GM19043 (cell line): ENCODE results near the gene PAFAH1B1.
"Not testable (repeated sequence)": the region's sequence is repeated elsewhere in the genome, so short reads cannot be mapped to it uniquely, and the experiment has no call there.

Experiments used
- ATAC-seq: cut with Tn5 transposase; IDR thresholded peaks from one replicate; pipeline ENCODE4 v1.9.1; 2021; ENCODE audit warnings: low read depth; ENCODE audit not compliant: unreplicated experiment

PAFAH1B1 gene

DNA sequence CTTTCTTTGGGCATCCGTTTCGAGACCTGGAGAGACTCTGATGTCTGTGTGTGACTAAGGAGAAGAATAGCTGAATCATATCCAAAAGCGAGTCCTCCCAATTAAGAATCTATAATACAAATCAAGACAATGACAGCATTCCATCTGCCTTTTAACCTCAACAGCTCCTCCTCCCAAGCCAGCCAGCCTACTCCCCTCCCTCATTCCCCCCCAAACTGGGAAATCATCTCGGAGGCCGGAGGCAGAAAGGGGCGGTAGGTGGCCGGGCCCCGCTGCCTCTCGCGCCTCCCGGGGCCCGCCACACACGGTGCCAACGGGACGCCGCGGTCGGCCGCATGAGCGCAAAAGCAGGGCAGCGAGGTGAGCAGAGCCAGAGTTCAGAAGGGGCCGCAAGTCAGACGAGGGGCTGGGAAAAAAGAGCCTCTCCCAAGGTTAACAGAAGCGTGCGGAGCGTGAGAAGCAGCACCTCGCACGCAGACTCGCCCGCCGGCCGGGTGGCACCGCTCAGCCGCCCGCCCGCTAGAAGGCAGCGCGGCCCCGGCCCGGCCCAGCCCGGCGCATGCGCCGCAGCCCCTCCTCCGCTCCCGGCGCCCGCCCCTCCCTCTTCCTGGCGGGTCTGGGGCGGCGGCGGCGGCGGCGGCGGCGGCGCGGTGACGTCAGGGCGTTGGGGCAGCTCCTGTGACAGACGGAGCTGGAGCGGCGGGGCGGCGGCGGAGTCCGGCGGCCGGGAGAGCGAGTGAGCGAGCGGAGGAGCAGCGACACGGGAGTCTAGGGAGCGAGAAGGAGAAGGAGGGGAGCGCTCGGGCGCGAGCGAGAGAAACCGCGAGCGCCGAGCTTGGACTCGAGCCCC lies at the start of gene PAFAH1B1:
TSS of gene PAFAH1B1 (plus strand) at position 684 of the 850 bp plus-strand sequence. CDS start 44,635 bp downstream, outside the sequence.
- peak; percentile 73 for ATAC-seq

DNA sequence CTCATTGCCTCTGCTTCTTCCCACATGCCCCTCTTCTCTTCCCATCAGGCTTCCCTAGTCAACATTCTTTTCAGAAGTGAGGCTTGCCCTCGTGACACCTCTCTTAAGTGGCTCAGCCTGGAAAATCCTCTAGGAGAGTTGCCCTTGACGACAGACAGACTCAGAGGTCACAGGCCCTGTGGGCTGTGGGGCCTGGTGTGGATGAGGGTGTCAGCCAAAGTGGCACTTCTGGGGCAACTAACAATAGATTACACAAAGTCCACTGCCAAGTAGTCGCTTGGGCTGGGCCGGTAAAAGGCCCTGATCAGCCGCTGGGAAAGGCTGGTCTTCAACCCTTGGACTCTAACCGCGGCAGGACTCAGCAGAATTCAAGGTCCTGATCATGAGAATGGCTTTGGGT lies 48.1 kb upstream of the PAFAH1B1 start:
- ATAC-seq, result no peak

DNA sequence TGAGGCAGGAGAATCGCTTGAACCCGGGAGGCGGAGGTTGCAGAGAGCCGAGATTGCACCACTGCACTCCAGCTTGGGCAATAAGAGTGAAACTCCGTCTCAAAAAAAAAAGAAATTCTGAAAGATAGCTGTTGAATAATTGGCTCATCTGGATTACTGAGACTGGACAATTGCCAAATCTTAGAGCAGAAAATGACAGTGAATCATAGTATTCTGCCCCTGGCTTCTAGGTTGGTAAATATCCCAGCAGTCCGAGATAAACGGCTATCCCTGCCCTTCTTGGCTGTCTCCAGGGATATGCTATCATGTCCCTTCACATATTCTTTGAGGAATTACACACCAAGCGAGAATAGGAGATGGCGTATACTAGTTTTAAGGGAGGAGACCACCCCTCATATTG lies 46.3 kb upstream of the PAFAH1B1 start:
- no peak for ATAC-seq

DNA sequence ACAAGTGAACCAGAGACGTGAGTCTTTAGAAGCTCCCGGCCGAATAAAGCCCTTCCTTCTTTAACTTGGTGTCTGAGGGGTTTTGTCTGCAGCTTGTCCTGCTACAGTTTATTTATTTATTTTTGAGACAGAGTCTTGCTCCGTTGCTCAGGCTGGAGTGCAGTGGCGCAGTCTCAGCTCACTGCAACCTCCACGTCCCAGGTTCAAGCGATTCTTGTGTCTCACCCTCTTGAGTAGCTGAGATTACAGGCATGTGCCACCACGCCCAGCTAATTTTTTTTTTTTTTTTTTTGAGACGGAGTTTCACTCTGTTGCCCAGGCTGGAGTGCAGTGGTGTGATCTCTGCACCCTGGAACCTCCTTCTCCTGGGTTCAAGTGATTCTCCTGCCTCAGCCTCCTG lies 45.4 kb upstream of the PAFAH1B1 start:
- ATAC-seq, result not testable (repeated sequence)

DNA sequence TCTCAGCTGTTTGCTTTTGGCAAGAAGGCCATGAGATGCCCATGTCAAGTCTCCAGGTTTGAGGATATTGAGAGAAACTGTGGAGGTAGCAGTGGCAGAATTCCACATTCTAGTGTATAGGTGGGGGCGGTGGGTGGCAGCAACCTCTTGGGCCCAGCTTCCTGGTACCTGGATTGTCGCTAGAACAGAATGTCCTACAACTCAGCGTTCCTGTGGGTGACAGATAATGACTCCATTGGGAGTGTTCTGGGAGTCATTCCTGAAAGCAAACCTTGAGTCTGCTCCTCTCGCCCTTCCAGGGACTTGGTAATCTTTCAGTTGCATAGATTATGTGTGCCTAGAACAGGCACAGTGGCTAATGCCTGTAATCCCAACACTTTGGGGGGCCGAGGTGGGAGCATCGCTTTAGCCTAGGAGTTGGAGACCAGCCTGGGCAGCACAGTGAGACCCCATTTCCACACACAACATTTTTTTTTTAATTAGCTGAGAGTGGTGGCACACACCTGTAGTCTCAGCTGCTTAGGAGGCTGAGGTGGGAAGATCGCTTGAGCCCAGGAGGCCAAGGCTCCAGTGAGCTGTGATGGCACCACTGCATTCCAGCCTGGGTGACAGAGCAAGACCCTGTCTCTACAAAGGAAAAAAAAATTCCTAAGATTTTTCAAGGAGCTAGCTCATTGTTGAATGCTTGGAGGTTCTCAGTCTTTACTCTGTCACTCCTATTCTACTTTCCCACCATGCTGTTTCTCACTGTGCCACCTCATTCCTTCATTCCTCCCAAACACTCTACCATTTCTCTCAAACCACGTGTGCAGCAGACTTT lies 43.9 kb upstream of the PAFAH1B1 start:
- no peak for ATAC-seq

DNA sequence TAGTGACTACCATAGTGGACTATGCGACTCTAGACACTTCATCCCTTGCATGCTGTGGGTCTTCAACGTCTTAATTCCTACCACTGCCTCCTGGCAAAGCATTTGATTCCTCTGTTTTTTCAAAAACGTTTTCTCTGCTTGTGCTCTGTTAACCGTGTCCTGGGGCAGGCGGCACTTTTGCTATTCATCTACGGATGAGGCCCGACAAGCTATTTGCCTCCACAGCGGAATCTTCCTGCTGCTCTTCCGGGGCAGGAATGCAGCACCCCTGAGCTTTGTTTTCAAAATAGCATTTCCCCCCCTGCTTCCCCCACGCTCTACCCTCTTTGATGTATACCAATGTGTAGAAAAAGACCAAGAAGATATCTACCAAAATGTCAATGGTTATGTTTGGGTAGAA lies 42.0 kb upstream of the PAFAH1B1 start:
- ATAC-seq, result no peak

DNA sequence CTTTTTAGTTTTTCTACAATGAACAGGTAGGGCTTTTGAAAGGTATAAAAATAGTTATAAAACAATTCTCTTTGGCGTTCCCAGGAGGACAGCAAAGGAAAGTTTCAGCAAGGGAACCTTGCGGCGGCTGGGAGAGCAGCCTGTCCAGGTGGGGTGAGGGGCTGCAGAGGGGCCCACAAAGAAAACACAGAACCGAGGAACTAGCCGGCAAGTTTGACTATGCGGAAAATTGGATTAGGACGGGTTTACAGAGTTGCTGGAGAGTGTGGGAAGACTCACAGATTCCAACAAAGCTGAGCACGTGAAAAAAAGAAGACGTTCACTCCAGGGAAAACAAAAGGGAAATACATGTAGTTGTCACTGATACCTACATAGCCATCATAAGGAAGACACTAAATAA lies 41.5 kb upstream of the PAFAH1B1 start:
- ATAC-seq, result no peak

DNA sequence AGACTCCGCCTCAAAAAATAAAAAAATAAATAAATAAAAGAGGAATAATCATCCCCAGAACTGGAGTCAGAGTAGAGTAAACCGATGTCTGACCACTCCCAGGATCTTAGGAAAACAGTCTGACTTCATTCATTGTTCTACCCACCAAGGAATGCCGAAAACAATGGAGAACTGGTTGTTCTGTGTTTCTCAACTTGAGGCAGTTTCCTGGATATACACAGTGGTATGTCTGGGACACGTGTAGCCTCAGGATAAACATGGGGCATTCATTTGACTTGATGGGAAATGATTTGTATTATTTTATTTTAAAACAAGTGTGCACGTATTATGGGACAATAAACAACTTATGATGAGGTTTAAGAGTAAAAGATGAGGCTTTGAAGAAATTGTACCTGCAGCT lies 32.8 kb upstream of the PAFAH1B1 start:
- no peak for ATAC-seq

DNA sequence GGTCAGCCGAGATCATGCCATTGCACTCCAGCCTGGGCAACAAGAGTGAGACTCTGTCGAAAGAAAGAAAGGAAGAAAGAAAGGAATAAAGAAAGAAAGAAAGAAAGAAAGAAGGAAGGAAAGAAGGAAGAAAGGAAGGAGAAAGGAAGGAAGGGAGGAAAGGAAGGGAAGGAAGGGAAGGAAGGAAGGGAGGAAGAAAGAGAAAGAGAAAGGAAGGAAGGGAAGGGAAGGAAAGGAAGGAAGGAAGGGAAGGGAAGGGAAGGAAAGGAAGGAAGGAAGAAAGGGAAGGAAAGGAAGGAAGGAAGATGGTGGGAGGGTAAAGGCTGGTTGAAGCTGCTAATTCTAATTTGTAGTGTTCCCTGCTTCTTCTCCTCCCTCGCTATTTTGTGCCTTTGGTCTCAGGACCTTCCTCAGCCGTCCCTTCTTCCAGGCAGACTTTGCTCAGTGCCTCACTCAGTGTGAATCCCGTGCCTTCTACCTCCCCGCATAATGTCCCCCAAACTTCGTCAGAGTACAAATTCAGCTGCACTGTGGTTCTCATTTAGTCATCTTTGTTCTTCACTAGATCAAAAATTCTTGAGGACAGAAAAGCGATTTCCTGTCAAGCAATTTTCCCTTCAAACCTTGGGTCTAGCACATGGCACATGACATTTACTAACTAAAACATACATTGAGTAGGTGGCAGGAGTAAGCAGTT lies 31.1 kb upstream of the PAFAH1B1 start:
- ATAC-seq, result no peak

DNA sequence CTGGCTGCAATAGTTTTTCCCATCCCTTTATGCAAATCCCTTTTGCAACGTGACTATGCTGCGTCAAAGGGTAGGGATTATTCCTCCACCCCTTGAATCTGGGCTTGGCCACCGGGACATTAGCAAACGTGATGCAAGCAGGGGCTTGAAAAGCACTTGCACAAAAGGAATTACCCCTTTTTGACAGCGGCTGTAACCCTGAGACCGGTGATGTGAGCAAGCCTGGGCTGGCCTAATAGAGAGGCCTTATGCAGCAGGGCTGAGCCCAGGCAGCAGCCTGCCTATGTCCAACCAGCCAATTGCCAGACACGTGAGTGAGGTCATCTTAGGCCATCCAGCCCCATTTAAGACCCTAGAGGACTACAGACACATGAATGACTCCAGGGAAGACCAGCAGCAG lies 30.4 kb upstream of the PAFAH1B1 start:
- ATAC-seq, result no peak

DNA sequence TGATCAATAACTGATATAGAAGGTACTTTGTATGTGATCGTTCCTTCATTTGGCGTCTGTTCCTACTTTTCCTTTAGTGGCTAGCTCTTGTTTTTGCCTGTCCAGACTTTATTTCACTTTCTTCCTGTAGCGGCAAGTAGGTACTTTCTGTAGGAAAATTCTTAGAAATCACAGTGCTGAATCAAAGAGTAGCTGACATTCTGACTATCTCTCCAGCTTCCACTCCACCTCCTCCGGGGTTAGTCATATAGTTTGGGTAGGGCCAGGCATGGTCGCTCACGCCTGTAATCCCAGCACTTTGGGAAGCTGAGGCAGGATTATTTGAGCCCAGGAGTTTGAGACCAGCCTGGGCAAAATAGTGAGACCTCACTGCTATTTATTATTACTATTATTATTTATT lies 29.9 kb upstream of the PAFAH1B1 start:
- ATAC-seq, result no peak

DNA sequence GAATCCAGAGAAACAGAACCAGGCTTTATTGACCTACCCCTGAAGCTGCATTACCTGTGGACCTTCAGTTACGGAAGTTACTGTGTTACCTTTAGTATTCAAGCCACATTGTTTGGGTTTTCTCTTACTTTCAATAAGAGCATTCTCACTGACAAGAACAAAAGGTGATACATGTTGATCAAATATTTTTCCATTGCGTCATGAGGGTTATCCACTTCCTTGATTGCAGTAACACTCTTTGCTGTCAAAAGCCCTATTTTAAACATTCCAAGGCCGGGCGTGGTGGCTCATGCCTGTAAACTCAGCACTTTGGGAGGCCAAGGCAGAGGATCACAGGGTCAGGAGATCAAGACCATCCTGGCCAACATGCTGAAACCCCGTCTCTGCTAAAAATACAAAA lies 28.6 kb upstream of the PAFAH1B1 start:
- no peak for ATAC-seq

DNA sequence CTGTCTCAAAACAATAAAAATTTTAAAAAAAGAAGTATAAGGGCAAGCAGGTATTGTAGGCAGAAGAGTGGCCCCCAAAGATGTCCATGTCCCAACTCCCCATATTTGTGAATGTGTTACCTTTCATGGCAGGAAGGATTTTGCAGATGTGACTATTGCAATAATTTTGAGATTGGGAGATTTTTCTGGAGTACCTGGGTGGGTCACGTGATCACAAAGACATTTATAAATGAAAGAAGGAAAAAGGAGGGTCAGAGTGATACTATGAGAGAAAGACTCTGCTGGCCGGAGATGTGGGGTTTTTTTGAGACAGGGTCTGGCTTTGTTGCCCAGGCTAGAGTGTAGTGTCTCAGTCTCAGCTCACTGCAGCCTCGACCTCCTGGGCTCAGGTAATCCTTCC lies 27.4 kb upstream of the PAFAH1B1 start:
- no peak for ATAC-seq

DNA sequence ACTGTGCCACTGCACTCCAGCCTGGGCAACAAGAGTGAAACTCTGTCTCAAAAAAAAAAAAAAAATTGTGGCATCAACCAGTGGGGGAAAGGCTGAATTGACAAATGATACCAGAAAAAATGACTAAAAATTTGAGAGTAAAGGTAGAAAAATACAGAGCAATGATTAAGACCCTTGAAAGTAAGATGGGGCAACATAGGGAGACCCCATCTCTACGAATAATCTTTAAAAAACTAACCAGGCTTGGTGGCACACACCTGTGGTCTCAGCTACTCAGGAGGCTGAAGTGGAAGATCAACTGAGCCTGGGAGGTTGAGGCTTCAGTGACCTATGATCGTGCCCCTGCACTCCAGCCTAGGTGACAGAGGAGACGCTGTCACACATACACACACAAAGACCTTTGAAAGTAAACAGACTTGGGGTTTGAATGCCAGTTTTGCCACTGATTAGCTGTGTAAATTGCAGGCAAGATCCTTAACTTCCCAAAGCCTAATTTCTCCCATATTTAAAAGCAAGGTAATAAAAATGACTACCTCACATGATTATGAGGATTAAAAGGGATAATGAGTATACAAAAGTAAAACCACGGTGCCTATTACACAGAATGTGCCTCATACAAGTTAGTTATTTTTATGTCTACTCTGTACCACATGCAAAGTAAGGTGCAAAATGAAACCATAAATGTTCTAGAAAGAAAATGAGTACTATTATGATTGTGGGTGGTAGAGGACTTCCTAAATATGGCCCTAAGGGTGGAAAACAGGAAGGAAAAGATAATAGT lies 21.7 kb upstream of the PAFAH1B1 start:
- no peak for ATAC-seq

DNA sequence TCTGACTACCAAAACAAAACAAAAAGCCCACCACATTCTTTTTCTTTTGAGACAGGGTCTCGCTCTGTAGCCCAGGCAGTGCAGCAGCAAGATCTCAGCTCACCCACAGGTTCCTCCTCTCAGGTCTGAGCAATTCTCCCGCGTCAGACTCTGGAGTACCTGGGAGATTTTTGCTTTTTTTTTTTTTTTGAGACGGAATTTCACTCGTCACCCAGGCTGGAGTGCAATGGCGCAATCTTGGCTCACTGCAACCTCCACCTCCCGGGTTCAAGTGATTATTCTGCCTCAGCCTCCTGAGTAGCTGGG lies 21.2 kb upstream of the PAFAH1B1 start:
- ATAC-seq, result not testable (repeated sequence)

DNA sequence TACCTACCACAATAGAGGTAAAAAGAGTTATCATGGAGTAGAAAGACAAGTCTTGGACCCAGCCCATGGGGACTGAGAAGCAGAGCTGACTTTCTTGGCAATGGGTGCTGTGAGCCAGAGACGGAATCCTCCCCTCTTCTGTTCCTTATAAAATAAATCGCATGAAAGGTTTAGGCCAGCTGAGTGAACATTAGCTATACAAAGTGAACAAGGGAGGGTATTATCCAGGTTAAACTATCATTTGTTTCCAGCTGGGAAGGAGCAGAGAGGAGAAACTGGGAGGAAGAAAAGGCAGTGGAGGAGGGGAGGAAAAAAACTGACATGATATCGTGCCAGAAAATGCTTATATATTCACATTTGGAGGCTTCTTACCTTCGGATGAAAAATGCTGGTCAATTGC lies 13.3 kb upstream of the PAFAH1B1 start:
- ATAC-seq, result no peak

DNA sequence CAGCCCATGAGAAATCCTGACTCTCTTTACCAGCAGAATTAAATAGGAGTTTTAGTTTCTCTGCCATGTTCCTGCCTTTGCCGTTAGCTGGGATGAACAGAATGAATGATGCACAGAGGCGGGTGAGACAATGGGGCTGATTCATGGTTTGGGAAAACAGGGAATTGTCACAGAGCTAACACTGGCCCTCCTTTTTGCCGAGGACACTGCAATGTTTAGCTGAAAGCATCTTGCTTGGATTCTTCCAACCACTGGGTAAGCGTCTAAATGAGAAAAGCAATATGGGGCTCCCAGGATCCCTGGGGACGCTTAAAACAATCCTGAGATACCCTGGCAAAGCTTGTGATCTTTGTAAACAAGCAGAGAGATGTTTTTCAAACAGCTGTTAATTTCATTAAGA lies 12.8 kb upstream of the PAFAH1B1 start:
- no peak for ATAC-seq

DNA sequence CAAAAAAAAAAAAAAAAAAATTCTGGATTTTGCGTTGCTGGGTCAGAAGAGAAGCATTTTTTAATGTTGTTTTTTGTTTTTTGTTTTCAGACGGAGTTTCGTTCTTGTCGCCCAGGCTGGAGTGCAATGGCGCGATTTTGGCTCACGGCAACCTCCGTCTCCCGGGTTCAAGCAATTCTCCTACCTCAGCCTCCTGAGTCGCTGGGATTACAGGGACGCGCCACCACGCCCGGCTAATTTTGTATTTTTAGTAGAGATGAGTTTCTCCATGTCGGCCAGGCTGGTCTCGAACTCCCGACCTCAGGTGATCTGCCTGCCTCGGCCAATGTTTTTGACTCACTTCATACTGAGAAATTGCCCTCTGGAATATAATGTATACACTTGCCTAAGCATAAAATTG lies 11.0 kb upstream of the PAFAH1B1 start:
- no peak for ATAC-seq

DNA sequence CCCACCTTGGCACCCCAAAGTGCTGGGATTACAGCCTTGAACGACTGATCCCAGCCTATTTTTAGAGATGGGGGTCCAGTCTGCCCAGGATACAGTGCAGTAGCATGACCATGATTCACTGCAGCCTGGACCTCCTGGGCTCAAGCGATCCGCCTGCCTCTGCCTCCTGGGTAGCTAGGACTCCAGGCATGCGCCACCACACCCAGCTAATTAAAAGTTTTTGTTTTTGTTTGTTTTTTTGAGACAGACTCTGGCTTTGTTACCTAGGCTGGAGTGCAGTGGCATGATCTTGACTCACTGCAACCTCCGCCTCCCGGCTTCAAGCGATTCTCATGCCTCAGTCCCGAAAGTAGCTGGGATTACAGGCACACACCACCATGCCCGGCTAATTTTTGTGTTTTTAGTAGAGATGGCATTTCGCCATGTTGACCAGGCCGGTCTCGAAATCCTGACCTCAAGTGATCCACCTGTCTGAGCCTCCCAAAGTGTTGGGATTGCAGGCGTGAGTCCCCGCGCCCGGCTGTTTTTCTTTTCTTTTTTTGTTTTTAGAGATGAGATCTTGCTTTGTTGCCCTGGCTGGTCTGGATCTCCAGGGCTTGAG lies 2.3 kb upstream of the PAFAH1B1 start:
- ATAC-seq, result no peak
